Renal cortex interstitium (tissue), 11 donors: ENCODE data around the gene MAPK12. TPM values are rescaled to one million over a fixed set of nuclear protein-coding genes. Genes with fewer than 3 reads are reported as not detected.

ENCODE experiments used
- DNase-seq, 11 donors: peaks; one replicate each; pipeline ENCODE4 v3.0.0-alpha.2; 2013; ENCODE audit warnings: low read depth in 9 of 11, low spot score in 4 of 11; ENCODE audit errors: extremely low read depth in 1 of 11
- polyA plus RNA-seq, 3 donors: library from polyadenylated mRNA; unstranded; fragments of 120-200 nt; gene quantifications; one replicate each; pipeline ENCODE4 v1.2.1, GENCODE V29; 2013; ENCODE audit not compliant: insufficient read length in 3 of 3

MAPK12 gene
- polyA plus RNA-seq, 3 donors = 11.5 to 18.9 (median 17.5) TPM

DNA sequence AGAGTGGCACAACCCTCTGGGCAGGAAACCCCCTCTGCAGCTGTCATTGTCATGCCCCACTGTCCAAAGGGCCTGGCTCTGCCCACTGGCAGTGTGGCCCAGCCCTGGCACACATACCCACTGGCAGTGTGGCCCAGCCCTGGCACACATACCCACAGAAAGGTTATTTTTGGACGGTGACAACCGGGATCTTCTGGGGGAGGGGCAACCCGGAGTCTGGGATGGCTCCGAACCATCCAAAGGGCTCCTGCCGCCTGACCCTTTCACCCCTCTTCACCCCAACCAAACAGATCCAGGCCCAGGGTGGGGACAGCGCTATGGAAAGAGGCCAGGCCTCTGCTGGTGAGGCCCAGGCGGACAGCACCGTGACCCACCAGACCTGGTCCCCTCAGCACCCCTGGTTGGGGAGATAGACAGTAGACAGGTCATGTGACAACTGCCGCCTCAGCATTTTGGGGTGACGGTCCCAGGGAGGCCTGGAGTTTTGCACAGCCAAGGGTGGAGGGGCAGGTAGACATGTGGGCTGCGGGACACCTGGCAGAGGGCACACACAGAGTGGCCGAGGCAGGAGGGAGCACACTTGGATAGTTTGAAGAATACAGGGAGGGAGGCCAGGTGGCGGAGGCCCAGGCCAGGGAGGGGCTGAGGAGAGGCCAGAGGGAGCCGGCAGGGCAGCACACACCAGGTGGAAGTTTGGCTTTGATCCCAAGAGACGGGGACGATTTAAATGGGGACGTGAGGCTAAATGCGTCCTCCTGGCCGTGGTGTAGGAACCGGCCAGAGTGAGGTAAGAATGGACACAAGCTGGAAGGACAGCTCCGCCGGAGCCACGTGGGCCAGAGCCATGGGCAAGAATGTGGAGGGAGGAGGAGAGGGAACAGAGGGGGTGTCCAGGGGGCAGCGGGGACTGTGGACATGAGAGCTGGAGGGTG, 2.9 kb downstream of the MAPK12 start:
- DNase-seq = no peak

DNA sequence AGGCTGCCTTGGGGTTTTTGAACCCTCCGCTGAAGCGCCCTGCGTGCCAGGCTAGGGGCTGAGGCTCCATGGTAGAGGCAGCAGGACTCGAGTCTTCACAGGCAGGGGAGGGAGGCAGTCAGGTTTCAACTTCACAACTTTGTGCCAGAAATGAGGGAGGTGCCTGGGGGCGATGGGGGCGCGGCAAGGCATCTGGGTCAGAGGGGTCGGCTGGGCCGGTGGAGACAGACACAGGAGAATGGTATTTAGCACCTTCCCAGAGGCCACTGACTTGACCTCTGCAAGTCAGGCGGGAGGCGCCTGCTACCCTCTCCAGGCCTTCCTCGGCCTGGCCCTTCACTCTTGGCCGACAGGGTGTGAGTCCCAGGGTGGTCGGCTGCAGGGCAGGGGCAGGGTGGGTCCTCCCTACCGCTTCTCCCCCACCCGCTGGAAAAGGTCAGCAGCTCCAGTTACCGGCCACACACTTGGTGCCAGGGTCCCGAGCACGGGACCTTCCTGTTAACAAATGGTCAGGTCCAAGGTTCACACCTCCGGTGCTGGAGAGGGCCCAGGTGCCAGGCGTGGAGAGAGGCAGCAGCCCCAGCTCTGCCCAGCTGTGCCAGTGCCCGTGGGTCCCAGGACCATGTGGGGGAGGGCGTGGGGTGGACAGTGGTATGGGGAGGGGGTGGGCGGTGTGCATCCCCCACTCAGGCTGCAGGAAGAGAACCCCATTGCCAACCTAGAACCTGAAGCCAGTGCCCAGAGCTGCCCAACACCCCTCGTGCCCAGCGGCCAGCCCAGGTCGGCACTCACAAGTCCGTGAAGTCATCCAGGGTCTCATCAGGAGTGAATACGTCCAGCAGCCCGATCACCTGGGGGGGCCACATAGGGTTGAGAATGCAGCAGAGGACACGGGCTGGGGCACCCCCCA, 3.8 kb downstream of the MAPK12 start:
- DNase-seq = no peak

DNA sequence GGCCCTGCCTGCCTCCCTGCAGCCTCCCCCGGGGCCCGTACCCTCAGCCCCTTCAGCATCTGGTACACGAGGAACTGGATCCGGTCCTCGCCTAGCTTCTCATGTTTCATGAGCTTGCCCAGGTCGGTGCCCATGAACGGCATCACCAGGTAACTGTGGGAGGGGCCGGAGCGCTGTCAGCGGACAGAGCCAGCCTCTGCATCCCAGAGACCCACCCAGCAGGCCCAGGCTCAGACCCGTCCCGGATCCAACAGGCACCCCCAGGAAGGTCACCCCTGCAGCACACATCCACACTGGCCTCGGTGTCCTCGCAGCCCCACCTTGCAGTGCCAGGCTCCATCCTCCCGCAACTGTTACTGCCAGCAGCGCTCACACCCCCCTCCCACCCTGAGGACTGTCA, 4.4 kb downstream of the MAPK12 start:
- DNase-seq = no peak

GRCh38 chr22:50256258-50256862, 5.1 kb downstream of the MAPK12 start:
- no peak for DNase-seq

DNA sequence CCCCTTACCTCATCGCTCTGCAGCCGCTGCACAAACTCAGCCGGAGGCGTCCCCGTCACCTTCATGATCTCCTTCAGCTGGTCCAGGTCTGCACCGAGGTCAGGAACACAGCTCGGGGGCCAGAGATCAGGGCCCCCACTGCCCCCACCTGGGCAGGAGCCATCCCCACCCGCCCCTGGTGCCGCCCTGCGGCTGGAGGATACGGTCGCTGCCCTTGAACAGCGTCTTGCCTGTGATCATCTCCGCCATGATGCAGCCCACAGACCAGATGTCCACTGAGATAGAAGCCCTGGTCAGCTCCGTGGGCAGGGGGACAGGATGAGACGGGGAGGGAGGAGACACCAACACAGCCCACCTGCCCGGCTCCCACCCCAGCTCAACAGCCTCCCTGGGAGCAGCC, 5.9 kb downstream of the MAPK12 start:
- DNase-seq = no peak

DNA sequence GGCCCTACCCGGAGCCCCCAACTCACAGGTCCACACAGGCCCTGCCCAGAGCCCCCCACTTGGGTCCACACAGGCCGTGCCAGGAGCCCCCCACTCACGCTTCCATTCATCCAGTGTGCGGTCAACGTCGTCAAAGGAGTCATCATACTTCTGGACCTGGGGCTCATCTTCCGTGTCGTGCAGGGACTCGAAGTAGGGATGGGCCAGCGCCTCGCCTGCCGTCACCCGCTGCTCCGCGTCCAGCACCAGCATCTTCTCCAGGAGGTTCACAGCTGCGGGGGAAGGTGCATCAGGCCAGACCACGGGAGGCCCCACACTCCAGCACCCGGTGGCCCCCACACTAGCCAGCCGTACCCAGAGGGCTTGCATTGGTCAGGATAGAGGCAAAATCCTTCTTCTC, 6.4 kb downstream of the MAPK12 start:
- DNase-seq = no peak

GRCh38 chr22:50253941-50254340, 7.5 kb downstream of the MAPK12 start:
- no peak for DNase-seq

GRCh38 chr22:50253046-50253915, 8.2 kb downstream of the MAPK12 start:
- DNase-seq = no peak

GRCh38 chr22:50252082-50253045, 9.1 kb downstream of the MAPK12 start:
- DNase-seq = no peak

- no peak for DNase-seq
Measured at GRCh38 chr22:50251477-50252081, 9.9 kb downstream of the MAPK12 start.

- peak in 2 of 11 donors; percentile 45 to 68 for DNase-seq
Measured at GRCh38 chr22:50250555-50251476, 10.7 kb downstream of the MAPK12 start, which contains the start of gene HDAC10. TSS of gene HDAC10 (minus strand) at chr22:50251265. CDS start at chr22:50251032, 233 bp downstream.

DNA sequence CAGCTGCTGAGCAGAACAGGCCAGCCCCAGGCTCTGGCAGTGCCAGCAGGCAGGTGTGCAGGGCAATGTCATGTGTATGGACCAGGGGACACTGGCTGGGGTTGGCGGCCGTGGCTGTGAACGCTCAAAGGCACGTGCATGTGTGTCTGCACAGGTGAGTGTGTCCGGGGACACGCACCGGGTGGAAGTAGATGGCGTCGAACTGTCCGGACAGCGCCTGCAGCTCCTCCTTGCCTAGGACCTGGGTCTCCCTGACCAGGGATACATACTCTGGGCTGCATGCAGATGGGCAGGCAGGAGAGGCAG, 11.3 kb downstream of the MAPK12 start:
- no peak for DNase-seq

- no peak for DNase-seq
Measured at GRCh38 chr22:50249341-50250248, 11.9 kb downstream of the MAPK12 start.

GRCh38 chr22:50248196-50249081, 13.0 kb downstream of the MAPK12 start:
- DNase-seq = no peak
